Activated B cell treated with CpG ODN at 0.5 μM for 24 hours (primary cell): ENCODE measurements around the gene BICRA. TPM values are rescaled to one million over a fixed set of nuclear protein-coding genes. Genes with fewer than 3 reads are reported as not detected.
"Not testable (repeated sequence)": the region's sequence is repeated elsewhere in the genome, so short reads cannot be mapped to it uniquely, and the experiment has no call there.

ENCODE experiments used
- ATAC-seq: fragments of 200-7000 bp; cut with Tn5 transposase; one replicate; pipeline ENCODE4 v1.10.0; 2021; ENCODE audit warnings: low read depth, mild to moderate bottlenecking, moderate library complexity
- CTCF ChIA-PET: fragments of 350-600 bp; sonication (Branson Sonifier 250); formaldehyde crosslinking; loops from one replicate; lab custom pipeline; 2021; ENCODE audit warnings: antibody characterized with exemption; lab: Charles Lee
- POLR2A ChIA-PET: fragments of 350-600 bp; sonication (Branson Sonifier 250); formaldehyde crosslinking; loops from one replicate; lab custom pipeline; 2021; ENCODE audit warnings: antibody characterized with exemption; lab: Charles Lee
- DNase-seq: peaks from one replicate; pipeline ENCODE4 v3.0.0; 2022
- H3K27ac Mint-ChIP-seq: one replicate; pipeline ENCODE4 v1.8.0; 2020; ENCODE audit warnings: mixed read lengths
- H3K27me3 Mint-ChIP-seq: one replicate; pipeline ENCODE4 v1.8.0; 2021; ENCODE audit warnings: mixed read lengths
- H3K36me3 Mint-ChIP-seq: one replicate; pipeline ENCODE4 v1.8.0; 2021; ENCODE audit warnings: low read depth, mixed read lengths
- H3K4me1 Mint-ChIP-seq: one replicate; pipeline ENCODE4 v1.8.0; 2021; ENCODE audit warnings: mixed read lengths
- H3K4me3 Mint-ChIP-seq: one replicate; pipeline ENCODE4 v1.8.0; 2020; ENCODE audit warnings: mild to moderate bottlenecking, mixed read lengths
- H3K9me3 Mint-ChIP-seq: one replicate; pipeline ENCODE4 v1.8.0; 2020; ENCODE audit warnings: mixed read lengths
- intact Hi-C: fragments of 100-400 bp; cut with micrococcal nuclease; formaldehyde crosslinking; loops from one replicate; pipeline ENCODE4 v1.15.1; 2024
- total RNA-seq: library from RNA; stranded (reverse); gene quantifications from 2 replicates; pipeline ENCODE4 v1.2.3, GENCODE V29; 2022
- TF ChIP-seq, protein P1 (sequence below): fragments of 200-600 bp; IDR thresholded peaks from one replicate; pipeline ENCODE4 v1.8.0; 2022; ENCODE audit warnings: antibody characterized with exemption, mild to moderate bottlenecking

The BICRA gene
- total RNA-seq, 1 donor from 2014 or later = 16.0 TPM

DNA sequence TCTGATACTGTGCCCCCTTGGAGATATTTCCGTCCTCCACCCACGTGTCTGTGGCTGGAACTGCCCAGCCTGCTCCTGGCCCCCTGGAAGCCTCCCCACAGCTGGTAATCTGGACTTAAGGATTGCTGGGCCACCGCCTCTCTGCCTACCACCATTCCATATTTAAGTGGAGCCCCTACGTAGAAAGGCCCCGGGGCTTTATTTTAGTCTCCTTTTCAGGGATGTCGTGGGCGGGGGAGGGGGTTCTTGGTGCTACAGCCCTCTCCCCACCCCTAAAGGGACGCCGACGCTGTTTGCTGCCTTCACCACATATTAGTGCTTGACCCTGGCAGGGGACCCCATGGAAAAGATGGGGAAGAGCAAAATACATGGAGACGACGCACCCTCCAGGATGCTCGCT is 133.7 kb downstream of the BICRA start:
- Mint-ChIP-seq H3K4me3 (peak overlapping the region; percentile 38), H3K27ac (no peak overlapping the region), H3K4me1 (peaks cover 37% of the 10 kb centered on the region), H3K27me3 (no peaks in the 10 kb centered on the region), H3K9me3 (no peaks in the 10 kb centered on the region), H3K36me3 (peaks cover 13% of the 10 kb centered on the region)
- DNase-seq = no peak
- intact Hi-C loops = loop anchor here (1.0 kb wide), 2 partner anchors 29 to 306 kb away; partner anchors contain the start of gene EHD2
- no peak for ATAC-seq
- ChIA-PET CTCF (interaction anchor here (1.9 kb wide), 1 partner anchor 306 kb away, joined by 6 read pairs; no protein-coding TSS in a partner anchor), POLR2A (interaction anchor here (1.2 to 1.5 kb wide), 2 partner anchors 9 to 306 kb away, joined by 3 read pairs; no protein-coding TSS in a partner anchor)
- TF ChIP-seq, protein P1, sequence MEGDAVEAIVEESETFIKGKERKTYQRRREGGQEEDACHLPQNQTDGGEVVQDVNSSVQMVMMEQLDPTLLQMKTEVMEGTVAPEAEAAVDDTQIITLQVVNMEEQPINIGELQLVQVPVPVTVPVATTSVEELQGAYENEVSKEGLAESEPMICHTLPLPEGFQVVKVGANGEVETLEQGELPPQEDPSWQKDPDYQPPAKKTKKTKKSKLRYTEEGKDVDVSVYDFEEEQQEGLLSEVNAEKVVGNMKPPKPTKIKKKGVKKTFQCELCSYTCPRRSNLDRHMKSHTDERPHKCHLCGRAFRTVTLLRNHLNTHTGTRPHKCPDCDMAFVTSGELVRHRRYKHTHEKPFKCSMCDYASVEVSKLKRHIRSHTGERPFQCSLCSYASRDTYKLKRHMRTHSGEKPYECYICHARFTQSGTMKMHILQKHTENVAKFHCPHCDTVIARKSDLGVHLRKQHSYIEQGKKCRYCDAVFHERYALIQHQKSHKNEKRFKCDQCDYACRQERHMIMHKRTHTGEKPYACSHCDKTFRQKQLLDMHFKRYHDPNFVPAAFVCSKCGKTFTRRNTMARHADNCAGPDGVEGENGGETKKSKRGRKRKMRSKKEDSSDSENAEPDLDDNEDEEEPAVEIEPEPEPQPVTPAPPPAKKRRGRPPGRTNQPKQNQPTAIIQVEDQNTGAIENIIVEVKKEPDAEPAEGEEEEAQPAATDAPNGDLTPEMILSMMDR = no peak

DNA sequence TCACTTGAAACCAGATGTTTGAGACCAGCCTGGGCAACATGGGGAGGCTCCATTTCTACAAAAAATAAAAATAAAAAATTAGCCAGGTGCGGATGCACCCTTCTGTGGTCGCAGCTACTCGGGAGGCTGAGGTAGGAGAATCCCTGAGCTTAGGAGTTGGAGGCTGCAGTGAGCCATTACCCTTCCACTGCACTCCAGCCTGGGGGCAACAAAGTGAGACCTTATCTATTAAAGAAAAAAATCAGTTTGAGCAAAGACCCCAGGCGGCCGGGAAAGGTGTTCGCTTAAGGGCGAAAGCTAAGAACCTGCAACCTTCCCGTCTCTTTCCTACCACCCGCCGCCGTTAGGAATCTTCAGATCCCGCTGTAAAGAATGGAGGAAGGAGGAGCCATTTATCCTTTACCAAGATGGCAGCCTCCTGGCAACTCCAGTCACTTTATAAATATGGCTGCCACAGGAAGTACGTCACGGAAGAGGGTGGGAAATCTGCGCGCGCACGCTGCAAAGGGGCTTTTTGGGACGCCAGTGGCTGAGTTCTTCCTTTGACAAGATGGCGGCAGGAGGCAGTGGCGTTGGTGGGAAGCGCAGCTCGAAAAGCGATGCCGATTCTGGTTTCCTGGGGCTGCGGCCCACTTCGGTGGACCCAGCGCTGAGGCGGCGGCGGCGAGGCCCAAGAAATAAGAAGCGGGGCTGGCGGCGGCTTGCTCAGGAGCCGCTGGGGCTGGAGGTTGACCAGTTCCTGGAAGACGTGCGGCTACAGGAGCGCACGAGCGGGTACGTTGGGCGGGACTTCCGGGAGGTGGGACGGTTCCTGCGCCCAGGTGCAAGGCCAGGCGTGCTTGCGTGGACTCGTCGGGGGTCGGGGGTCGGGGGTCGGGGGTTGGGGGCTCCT is 136.3 kb downstream of the BICRA start, which contains the start of gene NOP53:
Gene NOP53, plus strand, starts transcription at position 537 of the 892 bp plus-strand sequence. Its CDS starts 14 bp downstream, at position 551.
- CTCF ChIA-PET = interaction anchor here (0.6 to 2.2 kb wide), 4 partner anchors 33 to 1974 kb away, joined by 4 to 9 read pairs (median 6); partner anchors contain the start of gene EHD2
- peak within 1 kb of the TSS; percentile 100 for H3K27ac Mint-ChIP-seq

DNA sequence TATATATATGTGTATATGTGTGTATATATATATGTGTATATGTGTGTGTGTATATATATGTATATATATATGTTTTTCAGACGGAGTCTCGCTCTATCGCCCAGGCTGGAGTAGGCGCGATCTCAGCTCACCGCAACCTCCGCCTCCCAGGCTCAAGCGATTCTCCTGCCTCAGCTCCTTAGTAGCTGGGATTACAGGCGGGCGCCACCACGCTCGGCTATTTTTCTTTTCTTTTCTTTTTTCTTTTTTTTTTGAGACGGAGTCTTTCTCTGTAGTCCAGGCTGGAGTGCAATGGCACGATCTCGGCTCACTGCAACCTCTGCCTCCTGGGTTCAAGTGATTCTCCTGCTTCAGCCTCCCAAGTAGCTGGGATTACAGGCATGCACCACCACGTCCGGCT is 137.2 kb downstream of the BICRA start:
- peak overlapping the region; percentile 99 for H3K4me3 Mint-ChIP-seq
- POLR2A ChIA-PET = interaction anchor here (0.6 to 1.7 kb wide), 9 partner anchors 10 to 397 kb away, joined by 3 to 12 read pairs (median 5); partner anchors contain the start of genes DHX34, KPTN and NAPA

More for the DNA sequence above, 136.3 kb downstream of the BICRA start, which contains the start of gene NOP53:
- no peaks in the 10 kb centered on the region for H3K9me3 Mint-ChIP-seq
- TF ChIP-seq, protein P1 = no peak
- ATAC-seq (peak; percentile 78), DNase-seq (peak; percentile 96)
- peaks cover 51% of the 10 kb centered on the region for H3K4me1 Mint-ChIP-seq
- POLR2A ChIA-PET = interaction anchor here (0.8 to 1.7 kb wide), 11 partner anchors 11 to 396 kb away, joined by 3 to 12 read pairs (median 5); partner anchors contain the start of genes DHX34, KPTN and NAPA
- peak within 1 kb of the TSS; percentile 99 for H3K4me3 Mint-ChIP-seq
- H3K27me3 Mint-ChIP-seq = no peaks in the 10 kb centered on the region
- H3K36me3 Mint-ChIP-seq = peaks cover 37% of the 10 kb centered on the region
- intact Hi-C loops = loop anchor here (1.0 to 2.0 kb wide), 6 partner anchors 33 to 396 kb away; partner anchors contain the start of genes DHX34, KPTN and SELENOW

DNA sequence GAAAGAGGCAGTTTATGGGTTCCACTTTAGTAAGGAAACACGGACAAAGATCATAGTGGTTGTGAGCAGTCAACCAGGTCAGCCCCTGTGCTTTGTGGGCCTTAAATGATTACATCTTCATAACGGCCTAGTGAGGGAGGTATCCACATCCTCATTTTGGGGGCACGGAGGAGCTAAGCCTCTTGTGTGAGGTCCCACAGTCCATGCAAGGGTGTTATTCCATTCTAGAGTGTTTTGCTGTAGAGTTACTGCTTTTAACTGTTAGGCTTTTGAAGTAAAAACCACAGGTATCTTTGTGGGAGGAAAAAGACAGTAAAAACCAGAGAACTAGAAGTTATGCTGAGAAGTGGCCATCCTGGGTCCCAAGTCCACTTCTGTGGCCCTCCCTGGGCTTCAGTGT is 140.4 kb downstream of the BICRA start:
- peaks cover 31% of the 10 kb centered on the region for H3K4me1 Mint-ChIP-seq
- no peak for DNase-seq
- H3K4me3 Mint-ChIP-seq = no peak overlapping the region
- peaks cover 74% of the 10 kb centered on the region for H3K36me3 Mint-ChIP-seq
- ChIA-PET CTCF (no interaction called here), POLR2A (no interaction called here)
- no peak overlapping the region for H3K27ac Mint-ChIP-seq
- intact Hi-C loops = no loop called here
- H3K9me3 Mint-ChIP-seq = no peaks in the 10 kb centered on the region
- TF ChIP-seq, protein P1 = no peak
- no peaks in the 10 kb centered on the region for H3K27me3 Mint-ChIP-seq
- ATAC-seq = no peak

More for the DNA sequence above, 137.2 kb downstream of the BICRA start:
- ATAC-seq, DNase-seq, H3K9me3 Mint-ChIP-seq, intact Hi-C loops, H3K27me3 Mint-ChIP-seq: not testable (repeated sequence)
- H3K4me1 Mint-ChIP-seq = peaks cover 51% of the 10 kb centered on the region
- peak overlapping the region; percentile 100 for H3K27ac Mint-ChIP-seq
- peaks cover 44% of the 10 kb centered on the region for H3K36me3 Mint-ChIP-seq
- CTCF ChIA-PET = interaction anchor here (1.2 to 2.2 kb wide), 2 partner anchors 33 to 310 kb away, joined by 8 to 9 read pairs; partner anchors contain the start of gene EHD2

DNA sequence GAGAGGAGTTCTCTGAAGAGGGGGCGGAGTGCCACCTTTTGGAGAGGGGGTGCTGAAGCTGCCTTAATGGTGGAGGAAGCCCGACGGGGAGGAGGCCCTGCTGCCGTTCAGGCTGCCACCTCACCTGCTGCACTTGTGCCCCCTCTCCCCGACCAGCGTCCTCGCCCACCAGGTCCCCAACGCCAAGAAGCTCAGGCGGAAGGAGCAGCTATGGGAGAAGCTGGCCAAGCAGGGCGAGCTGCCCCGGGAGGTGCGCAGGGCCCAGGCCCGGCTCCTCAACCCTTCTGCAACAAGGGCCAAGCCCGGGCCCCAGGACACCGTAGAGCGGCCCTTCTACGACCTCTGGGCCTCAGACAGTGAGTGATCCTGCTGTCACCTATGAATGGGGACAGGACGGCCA is 141.8 kb downstream of the BICRA start:
- TF ChIP-seq, protein P1 = no peak
- ATAC-seq (no peak), DNase-seq (no peak)
- Mint-ChIP-seq H3K36me3 (peaks cover 76% of the 10 kb centered on the region), H3K9me3 (no peaks in the 10 kb centered on the region), H3K4me3 (no peak overlapping the region), H3K27me3 (no peaks in the 10 kb centered on the region), H3K27ac (no peak overlapping the region), H3K4me1 (peaks cover 21% of the 10 kb centered on the region)
- CTCF ChIA-PET = no interaction called here
- intact Hi-C loops = no loop called here
- POLR2A ChIA-PET = no interaction called here
